Measurements from ENCODE around the gene TUBB2A. TPM values are rescaled to one million over a fixed set of nuclear protein-coding genes. Genes with fewer than 3 reads are reported as not detected.
"Not testable (repeated sequence)": the region's sequence is repeated elsewhere in the genome, so short reads cannot be mapped to it uniquely, and the experiment has no call there.

The TUBB2A gene
- total and polyA plus RNA-seq, 2 of the 4 experiments (the other 2 are of a cell fraction) = 164 to 264 TPM

DNA sequence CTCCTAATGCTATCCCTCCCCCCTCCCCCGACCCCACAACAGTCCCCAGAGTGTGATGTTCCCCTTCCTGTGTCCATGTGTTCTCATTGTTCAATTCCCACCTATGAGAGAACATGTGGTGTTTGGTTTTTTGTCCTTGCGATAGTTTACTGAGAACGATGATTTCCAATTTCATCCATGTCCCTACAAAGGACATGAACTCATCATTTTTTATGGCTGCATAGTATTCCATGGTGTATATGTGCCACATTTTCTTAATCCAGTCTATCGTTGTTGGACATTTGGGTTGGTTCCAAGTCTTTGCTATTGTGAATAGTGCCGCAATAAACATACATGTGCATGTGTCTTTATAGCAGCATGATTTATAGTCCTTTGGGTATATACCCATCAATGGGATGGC, 40.4 kb upstream of the TUBB2A start:
- H3K9ac ChIP-seq (ENCODE audit: low read depth, low read length); BruUV-seq (replicated peaks); H3K4me1 ChIP-seq (ENCODE audit: control insufficient read depth, insufficient read depth, low read length); H4K5ac ChIP-seq (ENCODE audit: low read depth, low read length); H2BK20ac ChIP-seq (ENCODE audit: low read depth, low read length); H3K36me3 ChIP-seq (ENCODE audit: control insufficient read depth, insufficient read depth, low read length); POLR2A ChIA-PET (ENCODE audit: unreplicated experiment); ATAC-seq (ENCODE audit: low read depth); H3K27me3 ChIP-seq (ENCODE audit: control insufficient read depth, insufficient read depth, low read length); H3K79me1 ChIP-seq (ENCODE audit: low read depth in 1 of 2, low read length in 2 of 2); CTCF ChIA-PET; H2AK5ac ChIP-seq (ENCODE audit: low read depth, low read length); H3K14ac ChIP-seq (replicated peaks; ENCODE audit: low read depth, low read length); H3K9me3 ChIP-seq (ENCODE audit: control insufficient read depth, insufficient read depth, low read length); DNase-seq; H2AFZ ChIP-seq (replicated peaks; ENCODE audit: low read length, poor library complexity); H4K20me1 ChIP-seq (ENCODE audit: insufficient read depth, low read length); H4K91ac ChIP-seq (ENCODE audit: insufficient read depth, low read depth, low read length); H3K9me1 ChIP-seq (ENCODE audit: insufficient read depth, low read length); H2BK5ac ChIP-seq (ENCODE audit: low read depth, low read length, poor library complexity, severe bottlenecking); H3K56ac ChIP-seq (ENCODE audit: extremely low read depth, insufficient read depth, low read length); in situ Hi-C loops (cut with MboI; ENCODE audit: low sequenced_read_pairs); H3K18ac ChIP-seq (ENCODE audit: low read depth, low read length); H4K8ac ChIP-seq (ENCODE audit: low read depth in 2 of 2, low read length in 2 of 2); H3K4ac ChIP-seq (ENCODE audit: low read depth, low read length); dilution Hi-C loops (cut with HindIII; ENCODE audit: low sequenced_read_pairs, unreplicated experiment); H3K4me2 ChIP-seq (ENCODE audit: low read depth, low read length); H3K23ac ChIP-seq (ENCODE audit: low read depth, low read length); H3K27ac ChIP-seq (ENCODE audit: insufficient read depth, low read length); H2AK9ac ChIP-seq (replicated peaks; ENCODE audit: low read depth, low read length, poor library complexity); H2BK120ac ChIP-seq (ENCODE audit: low read depth, low read length); intact Hi-C loops (cut with micrococcal nuclease); H3K4me3 ChIP-seq (ENCODE audit: insufficient read depth, low read depth, low read length); H2BK15ac ChIP-seq (ENCODE audit: low read depth, low read length): not testable (repeated sequence)
- no CpG with 5 or more reads among the region's 5 CpGs for WGBS, 2 experiments (ENCODE audit: extremely low coverage in 2 of 2, insufficient read length in 1 of 2)

Measured in IMR-90 (cell line).